Measurements from ENCODE around the gene RALGPS1.

DNA sequence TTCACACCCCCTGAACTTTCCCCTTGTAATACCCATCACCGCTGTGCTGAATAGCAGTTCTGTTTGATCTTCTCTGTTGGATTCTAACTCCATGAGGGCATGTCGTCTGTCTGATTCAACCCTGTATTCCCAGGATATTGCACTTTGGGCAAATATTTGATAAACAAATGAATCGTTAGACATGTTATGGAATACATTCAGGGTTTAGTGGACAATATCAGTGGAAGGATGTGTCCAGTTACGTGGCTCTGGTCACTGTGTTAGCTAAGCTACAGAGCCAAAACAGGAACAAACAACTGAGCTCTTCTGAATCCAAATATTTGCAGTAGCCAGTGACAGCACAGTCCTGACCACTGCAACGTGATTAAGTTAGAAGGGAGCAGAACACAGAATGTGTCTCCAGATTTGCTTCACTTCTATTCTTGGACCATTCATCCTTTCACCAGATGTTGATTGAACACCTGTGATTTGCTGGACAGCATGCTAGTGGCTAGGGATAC is 194.7 kb downstream of the RALGPS1 start:
- TF ChIP-seq, protein P1, sequence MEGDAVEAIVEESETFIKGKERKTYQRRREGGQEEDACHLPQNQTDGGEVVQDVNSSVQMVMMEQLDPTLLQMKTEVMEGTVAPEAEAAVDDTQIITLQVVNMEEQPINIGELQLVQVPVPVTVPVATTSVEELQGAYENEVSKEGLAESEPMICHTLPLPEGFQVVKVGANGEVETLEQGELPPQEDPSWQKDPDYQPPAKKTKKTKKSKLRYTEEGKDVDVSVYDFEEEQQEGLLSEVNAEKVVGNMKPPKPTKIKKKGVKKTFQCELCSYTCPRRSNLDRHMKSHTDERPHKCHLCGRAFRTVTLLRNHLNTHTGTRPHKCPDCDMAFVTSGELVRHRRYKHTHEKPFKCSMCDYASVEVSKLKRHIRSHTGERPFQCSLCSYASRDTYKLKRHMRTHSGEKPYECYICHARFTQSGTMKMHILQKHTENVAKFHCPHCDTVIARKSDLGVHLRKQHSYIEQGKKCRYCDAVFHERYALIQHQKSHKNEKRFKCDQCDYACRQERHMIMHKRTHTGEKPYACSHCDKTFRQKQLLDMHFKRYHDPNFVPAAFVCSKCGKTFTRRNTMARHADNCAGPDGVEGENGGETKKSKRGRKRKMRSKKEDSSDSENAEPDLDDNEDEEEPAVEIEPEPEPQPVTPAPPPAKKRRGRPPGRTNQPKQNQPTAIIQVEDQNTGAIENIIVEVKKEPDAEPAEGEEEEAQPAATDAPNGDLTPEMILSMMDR (IDR thresholded peaks at IDR 0.05), result no peak
- no peak for TF ChIP-seq POLR2A (IDR thresholded peaks at IDR 0.05; ENCODE audit: low read depth)
